HL-60/S4 treated with retinoic acid at 250 ng/mL for 4 days and 3 days (cell line): ENCODE measurements around the gene PAM16.
"Not testable (repeated sequence)": the region's sequence is repeated elsewhere in the genome, so short reads cannot be mapped to it uniquely, and the experiment has no call there.

Experiments used
- in situ Hi-C: fragments of 300-500 bp; cut with MboI; formaldehyde crosslinking; loops from 2 replicates; pipeline ENCODE4 v1.7.0; 2022; ENCODE audit warnings: low sequenced_read_pairs

Gene PAM16

GRCh38 chr16:4336701-4337539 is 14.2 kb downstream of the PAM16 start:
- in situ Hi-C loops, result no loop called here

- in situ Hi-C loops, result no loop called here
Observed at GRCh38 chr16:4334724-4335495, 16.2 kb downstream of the PAM16 start.

- in situ Hi-C loops, result not testable (repeated sequence)
Observed at GRCh38 chr16:4333714-4334113, 17.4 kb downstream of the PAM16 start.

GRCh38 chr16:4333308-4333638 is 17.8 kb downstream of the PAM16 start:
- in situ Hi-C loops, result no loop called here

- in situ Hi-C loops, result no loop called here
Observed at GRCh38 chr16:4332623-4333307, 18.4 kb downstream of the PAM16 start.

GRCh38 chr16:4332083-4332482 is 19.0 kb downstream of the PAM16 start:
- in situ Hi-C loops, result no loop called here

- in situ Hi-C loops, result no loop called here
Observed at GRCh38 chr16:4330277-4330874, 20.7 kb downstream of the PAM16 start.

- in situ Hi-C loops, result no loop called here
Observed at GRCh38 chr16:4328782-4329775, 22.0 kb downstream of the PAM16 start.

- in situ Hi-C loops, result no loop called here
Observed at GRCh38 chr16:4328046-4328781, 22.9 kb downstream of the PAM16 start.

- in situ Hi-C loops, result no loop called here
Observed at GRCh38 chr16:4327386-4328045, 23.6 kb downstream of the PAM16 start.

GRCh38 chr16:4325253-4325758 is 25.8 kb downstream of the PAM16 start:
- in situ Hi-C loops, result no loop called here

- in situ Hi-C loops, result no loop called here
Observed at GRCh38 chr16:4324492-4325252, 26.4 kb downstream of the PAM16 start.

GRCh38 chr16:4323845-4324488 is 27.2 kb downstream of the PAM16 start:
- in situ Hi-C loops, result no loop called here

- in situ Hi-C loops, result no loop called here
Observed at GRCh38 chr16:4323071-4323844, 27.9 kb downstream of the PAM16 start.

- in situ Hi-C loops, result no loop called here
Observed at GRCh38 chr16:4322121-4323052, 28.7 kb downstream of the PAM16 start.
